GM20000 (cell line): Measurements from ENCODE around the gene C2orf92.

Experiments
- DNase-seq: peaks from one replicate; pipeline ENCODE4 v3.0.0; 2012; ENCODE audit warnings: low spot score
- TF ChIP-seq, protein P1 (sequence below): IDR thresholded peaks from 2 replicates; pipeline ENCODE4 v1.5.1; 2012; ENCODE audit warnings: mild to moderate bottlenecking, control low read depth; ENCODE audit errors: extremely low read depth, missing control alignments

Gene C2orf92

DNA sequence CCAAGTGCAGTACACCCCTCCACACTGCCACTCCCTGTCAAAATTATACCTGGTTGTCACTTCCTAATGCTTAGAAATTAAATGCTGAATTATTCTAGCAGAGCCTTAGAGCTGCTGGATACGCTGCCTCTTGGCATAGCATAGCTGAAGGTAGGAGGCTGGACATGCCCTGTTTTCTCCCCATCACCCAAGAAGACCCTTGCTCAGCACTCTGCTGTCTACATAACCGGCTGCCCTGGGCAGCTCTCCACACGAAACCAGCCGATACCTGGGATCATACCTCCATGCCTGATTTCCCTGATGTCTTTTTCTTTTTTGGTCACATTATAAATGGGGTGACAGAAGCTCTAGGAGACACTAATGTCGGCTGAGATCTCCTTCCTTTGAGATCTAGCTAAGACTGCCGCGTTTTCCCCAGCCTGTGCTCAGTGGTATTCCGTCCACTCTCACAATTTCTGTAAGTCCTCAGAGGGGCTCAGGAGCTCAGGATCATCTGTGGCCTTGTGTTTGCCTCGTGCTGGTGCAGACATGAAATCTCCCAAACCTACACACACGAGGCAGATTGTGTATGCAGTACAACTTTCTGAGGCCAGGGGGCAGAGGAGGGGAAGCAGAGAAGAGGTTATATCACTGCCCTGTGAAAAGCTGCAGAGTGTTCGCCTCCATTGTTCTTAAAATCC, 30.4 kb downstream of the C2orf92 start:
- TF ChIP-seq, protein P1, sequence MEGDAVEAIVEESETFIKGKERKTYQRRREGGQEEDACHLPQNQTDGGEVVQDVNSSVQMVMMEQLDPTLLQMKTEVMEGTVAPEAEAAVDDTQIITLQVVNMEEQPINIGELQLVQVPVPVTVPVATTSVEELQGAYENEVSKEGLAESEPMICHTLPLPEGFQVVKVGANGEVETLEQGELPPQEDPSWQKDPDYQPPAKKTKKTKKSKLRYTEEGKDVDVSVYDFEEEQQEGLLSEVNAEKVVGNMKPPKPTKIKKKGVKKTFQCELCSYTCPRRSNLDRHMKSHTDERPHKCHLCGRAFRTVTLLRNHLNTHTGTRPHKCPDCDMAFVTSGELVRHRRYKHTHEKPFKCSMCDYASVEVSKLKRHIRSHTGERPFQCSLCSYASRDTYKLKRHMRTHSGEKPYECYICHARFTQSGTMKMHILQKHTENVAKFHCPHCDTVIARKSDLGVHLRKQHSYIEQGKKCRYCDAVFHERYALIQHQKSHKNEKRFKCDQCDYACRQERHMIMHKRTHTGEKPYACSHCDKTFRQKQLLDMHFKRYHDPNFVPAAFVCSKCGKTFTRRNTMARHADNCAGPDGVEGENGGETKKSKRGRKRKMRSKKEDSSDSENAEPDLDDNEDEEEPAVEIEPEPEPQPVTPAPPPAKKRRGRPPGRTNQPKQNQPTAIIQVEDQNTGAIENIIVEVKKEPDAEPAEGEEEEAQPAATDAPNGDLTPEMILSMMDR = peak; percentile 52
- peak; percentile 63 for DNase-seq

DNA sequence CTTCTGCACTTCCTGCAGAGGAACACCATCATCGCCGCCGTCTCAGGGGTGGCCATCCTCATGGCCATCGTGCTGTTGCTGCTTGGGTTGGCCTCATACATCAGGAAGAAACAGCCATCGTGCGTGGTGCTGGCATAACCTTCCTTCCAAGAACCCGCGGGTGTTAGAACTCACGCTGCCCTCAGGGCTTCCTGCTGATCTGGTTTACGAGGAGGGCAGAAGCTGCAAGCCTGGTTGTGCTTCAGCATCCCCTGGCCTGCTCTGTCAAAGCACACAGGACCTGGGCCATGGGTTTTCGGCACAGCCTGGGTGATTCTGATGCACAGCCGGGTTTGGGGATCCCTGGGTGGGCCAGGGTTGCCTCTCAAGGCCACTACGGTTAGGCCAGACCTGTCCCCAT, 31.7 kb downstream of the C2orf92 start:
- TF ChIP-seq, protein P1 = no peak
- no peak for DNase-seq

DNA sequence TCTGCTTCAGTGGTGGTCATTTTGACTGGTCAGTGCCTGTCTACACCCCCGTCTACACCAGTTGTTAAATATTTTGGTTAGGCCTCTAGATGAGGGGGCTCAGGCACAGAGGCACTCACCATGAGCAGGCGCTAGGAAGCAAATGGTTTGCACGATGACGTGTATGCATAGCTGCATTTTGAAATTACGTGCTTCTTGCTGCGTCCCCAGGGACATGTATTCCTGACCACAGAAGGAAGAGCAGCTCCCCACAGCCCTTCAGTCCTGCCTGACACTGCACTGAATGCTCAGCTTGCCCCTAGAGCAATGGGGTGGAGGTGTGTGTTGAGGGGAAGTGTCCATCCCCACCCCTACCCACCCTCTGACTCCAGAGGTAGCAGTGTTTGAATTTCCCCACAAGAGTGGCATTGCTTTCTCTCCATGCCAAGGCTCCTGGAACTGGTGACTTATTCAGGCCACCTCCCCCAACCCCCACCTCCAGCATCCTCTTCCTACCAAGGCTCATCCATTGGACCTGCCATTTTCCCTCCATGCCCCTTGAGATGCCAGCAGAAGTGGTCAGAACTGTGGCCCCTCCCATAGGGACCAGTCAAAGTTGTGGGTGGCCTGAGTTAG, 32.4 kb downstream of the C2orf92 start:
- TF ChIP-seq, protein P1 = no peak
- DNase-seq = no peak

DNA sequence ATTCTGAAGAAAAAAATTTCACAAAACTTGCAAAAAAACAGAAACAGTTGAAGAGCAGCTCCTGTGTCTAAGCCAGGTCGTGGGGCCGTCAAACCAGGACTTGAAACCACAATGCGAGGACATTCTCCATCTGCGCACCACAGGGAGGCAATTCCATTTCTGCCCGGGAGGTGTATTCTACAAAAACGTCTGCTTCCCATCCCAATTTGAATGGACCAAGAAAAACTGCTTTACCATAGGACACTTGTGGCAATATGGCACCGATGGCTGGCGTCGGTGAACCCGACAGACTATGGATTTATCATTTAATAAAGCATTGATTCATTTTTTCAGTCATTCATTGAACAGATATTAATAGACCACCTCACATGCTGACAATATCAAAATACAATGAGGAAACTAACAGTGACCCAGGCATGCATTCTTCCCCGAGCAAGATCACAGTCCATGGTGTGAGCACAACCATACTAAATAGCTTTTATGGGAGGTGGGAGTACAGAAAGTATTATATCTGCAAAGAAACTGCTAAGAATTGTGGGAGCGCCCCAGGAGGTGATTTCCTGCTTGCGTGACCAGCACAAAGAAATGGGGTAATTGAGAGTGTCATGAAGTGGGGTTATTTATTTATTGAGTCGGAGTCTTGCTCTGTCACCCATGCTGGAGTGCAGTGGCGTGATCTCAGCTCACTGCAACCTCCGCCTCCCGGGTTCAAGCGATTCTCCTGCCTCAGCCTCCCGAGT, 33.4 kb downstream of the C2orf92 start:
- DNase-seq = no peak
- TF ChIP-seq, protein P1 = no peak

DNA sequence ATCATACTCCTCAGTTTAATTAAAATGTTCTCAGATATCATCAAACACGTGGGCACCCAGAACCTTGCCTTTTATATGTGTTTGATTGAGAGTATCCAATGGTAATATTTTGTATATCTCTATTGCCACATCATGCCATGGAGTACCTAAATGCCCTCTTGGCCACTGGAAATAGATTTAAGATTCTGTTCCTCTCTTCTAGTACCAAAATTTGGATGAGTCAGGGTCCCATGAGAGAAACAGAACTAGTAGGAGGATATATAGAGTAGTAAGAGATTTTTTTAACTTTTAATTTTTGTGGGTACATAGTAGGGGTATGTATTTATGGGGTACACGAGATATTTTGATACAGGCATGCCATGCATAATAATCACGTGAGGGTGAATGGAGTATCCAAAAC, 34.2 kb downstream of the C2orf92 start:
- DNase-seq = no peak
- TF ChIP-seq, protein P1 = no peak

DNA sequence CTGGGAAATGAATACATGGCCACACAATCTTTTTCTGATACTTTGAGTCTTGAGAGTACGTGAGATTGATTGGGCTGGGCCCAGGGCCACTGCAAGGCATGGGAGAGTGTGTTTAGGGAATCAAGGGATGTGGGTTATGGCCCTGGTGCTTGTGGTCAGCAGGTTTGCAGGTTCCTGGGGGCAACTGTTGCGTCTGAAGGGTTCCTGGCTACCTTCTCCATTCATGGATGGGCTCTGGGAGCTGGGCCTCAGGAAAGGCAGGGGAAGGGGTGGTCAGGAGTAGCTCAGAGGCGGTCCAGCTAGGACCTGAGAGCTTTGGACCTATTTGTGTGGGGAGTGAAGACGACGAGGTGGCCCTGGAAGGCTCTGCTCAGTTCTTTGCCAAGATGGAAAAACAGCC, 35.5 kb downstream of the C2orf92 start:
- no peak for DNase-seq
- TF ChIP-seq, protein P1 = no peak

DNA sequence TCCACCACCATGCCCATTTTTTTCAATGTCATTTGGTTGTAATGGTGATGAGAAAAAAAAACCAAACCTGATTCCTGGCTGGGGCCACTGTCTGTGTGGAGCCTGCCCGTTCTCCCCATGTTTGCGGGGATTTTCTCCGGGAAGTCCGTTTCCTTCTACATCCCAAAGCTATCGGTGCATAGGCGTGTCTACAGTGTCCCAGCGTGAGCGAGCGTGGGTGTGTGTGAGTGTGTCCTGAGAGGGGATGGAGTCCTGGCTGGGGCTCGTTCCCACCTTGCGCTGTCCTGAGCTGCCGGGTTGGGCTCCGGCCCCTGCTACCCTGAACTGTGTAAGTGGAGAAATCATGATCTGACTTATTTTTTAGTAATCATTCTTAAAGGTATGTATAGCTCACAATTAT, 36.6 kb downstream of the C2orf92 start:
- TF ChIP-seq, protein P1 = no peak
- DNase-seq = no peak
